DND-41 (cell line): Measurements from ENCODE around the gene LTBP3.

ENCODE experiments used
- ATAC-seq: fragments of 200-7000 bp; cut with Tn5 transposase; 3 replicates; pipeline ENCODE4 v1.9.1; 2021; ENCODE audit warnings: low read depth; ENCODE audit not compliant: insufficient read depth
- DNase-seq: peaks from one replicate; pipeline ENCODE4 v3.0.0-alpha.2; 2020
- H2AFZ ChIP-seq: 2 replicates; pipeline ENCODE4 v1.6.0; 2012; ENCODE audit warnings: low read depth, low read length
- H3K27ac ChIP-seq: 2 replicates; pipeline ENCODE4 v1.5.1; 2012; ENCODE audit warnings: low read length, inconsistent platforms
- H3K27me3 ChIP-seq: fragments of 200-600 bp; sonication (generic); 2 replicates; pipeline ENCODE4 v1.6.0; 2012; ENCODE audit warnings: low read length, mild to moderate bottlenecking, inconsistent platforms; ENCODE audit not compliant: insufficient read depth, poor library complexity
- H3K36me3 ChIP-seq: 2 replicates; pipeline ENCODE4 v1.5.1; 2012; ENCODE audit warnings: low read length, inconsistent platforms; ENCODE audit not compliant: insufficient read depth
- H3K4me1 ChIP-seq: 2 replicates; pipeline ENCODE4 v1.5.1; 2012; ENCODE audit warnings: mild to moderate bottlenecking, low read length; ENCODE audit not compliant: insufficient read depth
- H3K4me2 ChIP-seq: 2 replicates; pipeline ENCODE4 v1.6.0; 2012; ENCODE audit warnings: mild to moderate bottlenecking, moderate library complexity, low read length, inconsistent platforms; ENCODE audit not compliant: insufficient read depth
- H3K4me3 ChIP-seq, 2 experiments: fragments of 200-600 bp in 1 of 2; shearing (Covaris generic) in 1 of 2; 2 replicates each; pipeline ENCODE4 v1.5.1; 2012 to 2016; ENCODE audit warnings: inconsistent platforms in 2 of 2, low read length in 2 of 2, mild to moderate bottlenecking in 2 of 2, low read depth in 1 of 2, moderate library complexity in 1 of 2
- H3K79me2 ChIP-seq: 2 replicates; pipeline ENCODE4 v1.6.0; 2012; ENCODE audit warnings: low read length, inconsistent platforms; ENCODE audit not compliant: insufficient read depth
- H3K9ac ChIP-seq: 2 replicates; pipeline ENCODE4 v1.6.0; 2012; ENCODE audit warnings: low read depth, mild to moderate bottlenecking, inconsistent platforms, low read length, moderate library complexity
- H3K9me3 ChIP-seq: 2 replicates; pipeline ENCODE4 v1.5.1; 2012; ENCODE audit warnings: low read length, moderate library complexity, mild to moderate bottlenecking, inconsistent platforms; ENCODE audit not compliant: insufficient read depth, severe bottlenecking
- H4K20me1 ChIP-seq: 2 replicates; pipeline ENCODE4 v1.6.0; 2012; ENCODE audit warnings: low read length; ENCODE audit not compliant: insufficient read depth
- CTCF ChIP-seq: IDR thresholded peaks from 2 replicates; pipeline ENCODE4 v1.5.1; 2012; ENCODE audit warnings: borderline replicate concordance, low read length, moderate library complexity, mild to moderate bottlenecking; ENCODE audit not compliant: poor library complexity, severe bottlenecking; ENCODE audit errors: extremely low read depth
- EZH2 ChIP-seq: IDR thresholded peaks from 3 replicates; pipeline ENCODE4 v1.6.1; 2012; ENCODE audit warnings: borderline replicate concordance, low read depth, mild to moderate bottlenecking, moderate library complexity, low read length, inconsistent platforms; ENCODE audit not compliant: severe bottlenecking

The LTBP3 gene

GRCh38 chr11:65489706-65490320 is 68.3 kb downstream of the LTBP3 start:
- peaks cover 3% of the 10 kb centered on the region; the same call in 1 of the 2 replicates for H3K4me1 ChIP-seq

GRCh38 chr11:65489035-65489705 is 69.0 kb downstream of the LTBP3 start:
- H3K9ac ChIP-seq, result no peak overlapping the region
- H4K20me1 ChIP-seq, result no peaks in the 10 kb centered on the region
- peaks cover 3% of the 10 kb centered on the region; the same call in 1 of the 2 replicates for H3K4me1 ChIP-seq
- H3K27ac ChIP-seq, result no peak overlapping the region
- H3K27me3 ChIP-seq, result no peaks in the 10 kb centered on the region
- H3K79me2 ChIP-seq, result no peaks in the 10 kb centered on the region
- DNase-seq (no peak), ATAC-seq (no peak)
- H3K36me3 ChIP-seq, result no peaks in the 10 kb centered on the region
- H3K4me3 ChIP-seq, result no peak overlapping the region
- no peak overlapping the region for H3K4me2 ChIP-seq
- no peak overlapping the region for H2AFZ ChIP-seq
- TF ChIP-seq CTCF (no peak), EZH2 (no peak)
- no peaks in the 10 kb centered on the region for H3K9me3 ChIP-seq

More at GRCh38 chr11:65489706-65490320, 68.3 kb downstream of the LTBP3 start:
- H3K36me3 ChIP-seq, result no peaks in the 10 kb centered on the region
- H4K20me1 ChIP-seq, result no peaks in the 10 kb centered on the region
- ATAC-seq (no peak), DNase-seq (no peak)
- no peaks in the 10 kb centered on the region for H3K9me3 ChIP-seq
- no peak overlapping the region for H3K4me2 ChIP-seq
- H3K27ac ChIP-seq, result no peak overlapping the region
- no peak for TF ChIP-seq CTCF
- no peak for TF ChIP-seq EZH2
- H3K27me3 ChIP-seq, result no peaks in the 10 kb centered on the region
- H3K79me2 ChIP-seq, result no peaks in the 10 kb centered on the region
- H3K9ac ChIP-seq, result no peak overlapping the region
- H3K4me3 ChIP-seq, result no peak overlapping the region
- H2AFZ ChIP-seq, result no peak overlapping the region
